ENCODE results near the gene TAF11L14. TPM values are rescaled to one million over a fixed set of nuclear protein-coding genes. Genes with fewer than 3 reads are reported as not detected.

TAF11L14 gene
- total and polyA plus RNA-seq, 2 experiments from 2014 or later, result not detected

GRCh38 chr5:17619354-17619753 lies 14.9 kb upstream of the TAF11L14 start:
- DNase-seq (ENCODE audit: low spot score), result no peak
- peaks cover 3% of the 10 kb centered on the region for H3K27me3 Mint-ChIP-seq (ENCODE audit: insufficient read depth, low read depth, poor library complexity)
- Histone ChIP-seq H2AFZ (no peak overlapping the region), H3K4me3 (no peak overlapping the region), H3K27me3 (ENCODE audit: insufficient read depth) (no peaks in the 10 kb centered on the region), H3K27ac (ENCODE audit: low read depth) (no peak overlapping the region), H3F3A (replicated peaks; ENCODE audit: low read depth) (no peaks in the 10 kb centered on the region), H4K20me1 (replicated peaks; ENCODE audit: insufficient read depth) (no peaks in the 10 kb centered on the region), H3K9me2 (ENCODE audit: insufficient read depth) (no peaks in the 10 kb centered on the region), H3K4me2 (no peak overlapping the region), H3K36me3 (ENCODE audit: insufficient read depth) (no peaks in the 10 kb centered on the region), H3K79me2 (replicated peaks; ENCODE audit: insufficient read depth) (no peaks in the 10 kb centered on the region), H3K4me1 (ENCODE audit: insufficient read depth) (no peaks in the 10 kb centered on the region)
- no peaks in the 10 kb centered on the region for H3K4me1 Mint-ChIP-seq
- H3K36me3 Mint-ChIP-seq (ENCODE audit: low read depth), result no peaks in the 10 kb centered on the region
- H3K27ac Mint-ChIP-seq, result no peak overlapping the region
- no peak for TF ChIP-seq ZNF114 (CRISPR knock-in tag; IDR thresholded peaks at IDR 0.05)
- TF ChIP-seq CREB1 (CRISPR knock-in tag; IDR thresholded peaks at IDR 0.05; ENCODE audit: low read depth), result no peak
- TF ChIP-seq ZNF331 (CRISPR knock-in tag; IDR thresholded peaks at IDR 0.05; ENCODE audit: low read depth), result no peak
- TF ChIP-seq NANOG (IDR thresholded peaks at IDR 0.05; ENCODE audit: borderline replicate concordance), result no peak
- no peak for TF ChIP-seq STAT1 (IDR thresholded peaks at IDR 0.05; ENCODE audit: unreplicated experiment)
- TF ChIP-seq POLR2AphosphoS5 (IDR thresholded peaks at IDR 0.05; ENCODE audit: low read depth), result no peak
- TF ChIP-seq ZNF462 (CRISPR knock-in tag; IDR thresholded peaks at IDR 0.05), result no peak
- TF ChIP-seq EZH2phosphoT487 (IDR thresholded peaks at IDR 0.05; ENCODE audit: unreplicated experiment), result no peak
- TF ChIP-seq, protein P1, sequence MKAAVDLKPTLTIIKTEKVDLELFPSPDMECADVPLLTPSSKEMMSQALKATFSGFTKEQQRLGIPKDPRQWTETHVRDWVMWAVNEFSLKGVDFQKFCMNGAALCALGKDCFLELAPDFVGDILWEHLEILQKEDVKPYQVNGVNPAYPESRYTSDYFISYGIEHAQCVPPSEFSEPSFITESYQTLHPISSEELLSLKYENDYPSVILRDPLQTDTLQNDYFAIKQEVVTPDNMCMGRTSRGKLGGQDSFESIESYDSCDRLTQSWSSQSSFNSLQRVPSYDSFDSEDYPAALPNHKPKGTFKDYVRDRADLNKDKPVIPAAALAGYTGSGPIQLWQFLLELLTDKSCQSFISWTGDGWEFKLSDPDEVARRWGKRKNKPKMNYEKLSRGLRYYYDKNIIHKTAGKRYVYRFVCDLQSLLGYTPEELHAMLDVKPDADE (IDR thresholded peaks at IDR 0.05), result no peak
- no peak for TF ChIP-seq JUNB (IDR thresholded peaks at IDR 0.05; ENCODE audit: unreplicated experiment)
- TF ChIP-seq REST (IDR thresholded peaks at IDR 0.05; ENCODE audit: unreplicated experiment), result no peak
- TF ChIP-seq CTCF (conservative IDR thresholded peaks at IDR 0.05; ENCODE audit: low read depth in 2 of 2), result no peak
- TF ChIP-seq EZH2 (IDR thresholded peaks at IDR 0.05; ENCODE audit: low read depth, unreplicated experiment), result no peak
- no peak for ATAC-seq
- H3K9me3 Mint-ChIP-seq, result no peaks in the 10 kb centered on the region
- H3K4me3 Mint-ChIP-seq, result no peak overlapping the region
